ENCODE results near the gene CPXM1.
"Not testable (repeated sequence)": the region's sequence is repeated elsewhere in the genome, so short reads cannot be mapped to it uniquely, and the experiment has no call there.

Gene CPXM1

DNA sequence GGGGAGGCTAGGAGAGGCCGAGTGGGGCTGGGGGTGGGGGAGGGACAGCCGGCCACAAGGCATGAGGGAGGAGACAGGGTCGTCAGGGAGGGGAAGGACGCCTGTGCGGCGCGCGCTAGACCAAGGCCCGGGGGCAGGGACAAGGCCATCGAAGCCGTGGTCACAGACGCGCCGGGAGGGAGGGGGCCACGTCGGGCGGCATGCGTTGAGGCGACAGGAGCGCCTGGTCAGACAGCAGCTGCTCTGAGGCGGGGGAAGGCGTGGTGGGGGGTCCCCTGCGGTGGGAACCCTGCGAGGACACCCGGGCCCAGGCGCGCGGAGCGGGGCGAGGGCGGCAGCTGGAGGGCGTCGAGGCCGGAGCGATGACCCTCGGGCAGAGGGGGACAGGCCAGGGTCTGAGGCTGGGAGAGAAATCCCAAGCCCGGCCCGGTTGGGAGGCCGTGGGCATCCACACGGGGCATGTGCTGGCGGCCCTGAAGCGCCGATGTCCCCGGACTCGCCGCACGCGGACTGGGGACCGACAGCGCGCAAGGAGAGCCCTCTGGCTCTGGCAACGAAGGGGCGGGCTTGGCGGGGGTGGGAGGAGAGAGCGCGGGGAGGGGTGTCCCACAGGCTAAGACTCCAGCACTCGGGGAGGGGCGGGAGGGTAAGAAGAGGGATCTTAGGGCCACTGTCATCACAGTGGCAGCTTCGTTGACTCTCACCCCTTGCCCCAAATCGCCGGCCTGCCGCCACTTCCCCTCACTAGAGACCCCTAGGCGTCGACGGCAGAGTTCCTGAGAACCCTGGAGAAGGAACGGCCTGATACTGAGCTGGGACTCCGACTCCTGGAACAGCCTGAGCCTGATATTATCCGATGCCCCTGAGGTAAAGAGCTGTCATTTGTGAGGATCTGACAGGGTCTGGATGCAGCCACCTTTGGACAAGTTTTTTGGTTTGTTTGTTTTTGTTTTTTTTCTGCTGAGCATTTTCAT lies 20.8 kb upstream of the CPXM1 start:
- DNase-seq = no peak

DNA sequence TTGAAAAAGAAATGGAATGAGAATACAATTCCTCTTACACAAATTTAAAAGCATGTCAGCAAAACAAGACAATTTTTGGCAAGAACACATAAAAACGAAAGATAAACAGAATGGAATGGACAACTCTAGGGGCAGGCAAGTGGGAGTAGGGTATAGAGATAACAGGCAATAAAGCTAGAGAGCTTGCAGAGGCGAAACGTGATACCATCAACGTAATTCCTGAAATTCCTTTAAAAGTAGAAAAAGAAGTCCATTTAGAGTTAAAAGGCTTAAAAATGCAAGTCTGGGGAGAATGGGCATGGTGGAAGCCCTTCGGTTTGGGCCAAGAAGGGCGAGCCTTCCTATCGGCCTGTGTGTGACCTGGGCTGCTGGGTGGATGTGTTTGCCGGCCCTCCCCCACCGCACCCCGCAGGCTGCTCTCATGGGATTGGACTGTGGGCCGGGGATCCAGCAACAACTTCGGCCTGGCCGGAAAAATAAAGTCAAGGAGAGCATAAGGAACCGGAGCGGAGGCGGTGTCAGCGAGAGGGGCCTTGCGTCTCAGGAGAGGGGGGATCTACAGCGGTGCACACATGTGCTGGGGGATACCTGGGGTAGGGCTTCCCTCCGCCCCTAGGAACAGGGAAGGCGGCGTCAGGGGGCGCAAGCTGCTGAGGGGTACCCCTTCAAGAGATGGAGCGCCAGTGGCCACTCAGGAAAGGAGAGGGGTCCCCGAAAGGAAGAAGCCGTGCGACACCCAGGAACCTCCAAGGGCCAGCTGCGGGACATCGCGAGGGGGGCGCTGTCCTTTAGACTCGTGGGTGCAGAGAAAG lies 19.9 kb upstream of the CPXM1 start:
- no peak for DNase-seq

- no peak for DNase-seq
Measured at GRCh38 chr20:2817891-2818595, 17.6 kb upstream of the CPXM1 start.

DNA sequence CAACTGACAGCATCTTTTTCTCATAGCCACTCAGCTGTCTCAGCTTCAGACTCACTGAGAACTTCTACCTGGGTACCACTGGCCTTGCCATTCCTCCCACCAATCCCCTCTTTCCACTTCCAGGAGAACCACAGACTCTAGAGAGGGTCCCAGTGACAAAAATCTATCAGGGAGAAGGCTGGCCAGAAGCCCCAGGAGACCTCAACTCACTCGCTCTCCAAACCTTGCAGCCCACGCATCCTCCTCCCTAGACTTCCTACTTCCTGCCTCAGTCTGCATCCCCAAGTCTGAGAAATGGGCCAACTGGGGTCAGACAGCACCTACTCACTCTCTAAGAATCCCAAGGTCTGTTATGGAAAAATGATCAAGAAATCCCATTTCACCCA lies 16.9 kb upstream of the CPXM1 start:
- no peak for DNase-seq

DNA sequence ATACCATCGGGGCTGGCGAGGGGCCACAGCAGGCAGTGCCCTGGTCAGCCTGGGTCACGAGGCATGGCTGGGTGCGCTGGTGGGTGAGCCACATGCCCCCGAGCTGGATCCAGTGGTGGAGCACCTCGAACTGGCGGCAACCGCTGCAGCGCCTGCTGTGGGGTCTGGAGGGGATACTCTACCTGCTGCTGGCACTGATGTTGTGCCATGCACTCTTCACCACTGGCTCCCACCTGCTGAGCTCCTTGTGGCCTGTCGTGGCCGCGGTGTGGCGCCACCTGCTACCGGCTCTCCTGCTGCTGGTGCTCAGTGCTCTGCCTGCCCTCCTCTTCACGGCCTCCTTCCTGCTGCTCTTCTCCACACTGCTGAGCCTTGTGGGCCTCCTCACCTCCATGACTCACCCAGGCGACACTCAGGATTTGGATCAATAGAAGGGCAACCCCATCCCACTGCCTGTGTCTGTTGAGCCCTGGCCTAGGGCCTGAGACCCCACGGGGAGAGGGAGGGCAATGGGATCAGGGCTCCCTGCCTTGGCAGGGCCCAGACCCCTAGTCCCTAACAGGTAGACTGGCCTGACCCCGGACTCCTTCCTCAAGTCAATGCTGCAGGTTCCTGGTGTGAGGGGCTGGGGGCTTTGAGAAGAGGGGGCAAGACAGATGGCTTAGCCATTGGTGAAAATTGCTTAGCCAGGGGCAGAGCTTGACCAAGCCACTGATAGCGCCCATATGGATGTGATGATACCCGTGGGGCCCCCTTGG lies 16.3 kb upstream of the CPXM1 start:
- no peak for DNase-seq

DNA sequence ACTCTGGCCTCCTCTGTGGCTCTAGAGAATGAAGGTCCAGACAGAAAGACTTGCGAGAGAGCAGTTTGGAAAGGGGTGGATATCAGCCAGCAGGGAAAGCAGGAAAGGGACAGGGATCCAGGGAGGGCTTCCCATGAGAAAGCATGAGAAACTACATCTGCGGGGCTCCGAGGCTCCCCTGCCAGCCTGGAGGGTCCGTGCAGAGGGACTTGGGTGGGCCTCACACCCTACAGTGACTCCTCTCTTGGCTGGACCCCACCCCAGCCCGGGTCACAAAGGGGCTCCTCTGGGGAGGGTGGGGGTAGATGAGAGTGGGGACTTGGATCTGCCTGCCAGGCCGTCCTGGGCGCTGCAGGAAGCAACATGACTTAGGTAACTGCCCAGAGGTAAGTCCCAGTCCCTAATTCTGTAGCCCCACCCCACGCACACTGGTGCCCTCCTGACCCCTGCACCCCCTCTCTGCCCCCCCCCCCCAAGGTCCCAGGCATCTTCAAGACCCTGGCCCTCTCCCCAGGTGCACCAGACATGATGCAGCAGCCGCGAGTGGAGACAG lies 15.7 kb upstream of the CPXM1 start, which contains the start of gene TMEM239:
Gene TMEM239, plus strand, starts transcription at position 335 of the 553 bp plus-strand sequence. Its CDS starts 191 bp downstream, at position 526.
- no peak for DNase-seq

- no peak for DNase-seq
Measured at GRCh38 chr20:2815242-2815900, 14.9 kb upstream of the CPXM1 start.

GRCh38 chr20:2814587-2815051 lies 14.2 kb upstream of the CPXM1 start, which contains the start of gene C20orf141:
Gene C20orf141 (plus strand): TSS chr20:2814987. CDS start chr20:2815185, 198 bp downstream.
- DNase-seq = no peak

GRCh38 chr20:2814076-2814475 lies 13.6 kb upstream of the CPXM1 start:
- no peak for DNase-seq

GRCh38 chr20:2812189-2812588 lies 11.8 kb upstream of the CPXM1 start:
- DNase-seq = no peak

- DNase-seq = no peak
Measured at GRCh38 chr20:2809690-2810089, 9.3 kb upstream of the CPXM1 start.

GRCh38 chr20:2807929-2808328 lies 7.5 kb upstream of the CPXM1 start:
- DNase-seq = not testable (repeated sequence)

- DNase-seq = no peak
Measured at GRCh38 chr20:2807019-2807418, 6.6 kb upstream of the CPXM1 start.

GRCh38 chr20:2806351-2806701 lies 5.9 kb upstream of the CPXM1 start:
- DNase-seq = no peak

DNA sequence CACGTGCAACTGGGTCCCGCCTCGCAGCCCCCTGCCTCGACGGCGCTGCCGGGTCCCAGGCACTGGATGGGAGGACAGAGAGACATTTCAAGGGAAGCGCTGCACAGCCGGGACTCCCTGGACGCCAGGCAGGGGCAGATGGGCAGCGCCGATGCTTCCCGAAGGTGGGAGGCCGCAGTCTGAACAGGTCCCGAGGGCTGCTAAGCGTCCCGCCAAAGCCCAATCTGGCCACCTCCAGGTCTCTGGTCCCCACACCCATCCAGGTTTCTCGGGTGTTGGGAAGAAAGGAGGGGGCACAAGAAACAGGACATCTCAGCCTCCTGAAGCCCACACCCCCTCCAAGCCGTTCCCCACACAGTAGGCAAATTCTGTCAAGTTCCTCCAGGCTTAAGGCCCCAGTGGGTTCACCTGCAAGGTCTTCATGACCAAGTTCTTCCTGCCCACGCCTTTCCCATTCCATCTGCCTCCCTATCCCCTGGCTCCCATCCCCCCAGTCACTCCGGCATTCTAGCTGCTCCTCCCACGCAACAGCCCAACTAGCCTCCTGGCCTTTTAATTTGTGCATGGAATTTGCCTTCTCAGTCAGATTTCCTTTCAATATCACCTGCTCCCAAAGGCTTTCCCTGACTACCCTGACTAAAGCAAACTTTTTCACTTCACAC lies 5.4 kb upstream of the CPXM1 start:
- DNase-seq = no peak

GRCh38 chr20:2804852-2805688 lies 4.6 kb upstream of the CPXM1 start:
- no peak for DNase-seq

GRCh38 chr20:2804041-2804828 lies 3.8 kb upstream of the CPXM1 start:
- DNase-seq = no peak

- no peak for DNase-seq
Measured at GRCh38 chr20:2801286-2801728, 880 bp upstream of the CPXM1 start.
